Mesendoderm (in vitro differentiated cells): ENCODE results near the gene MUSK.

ENCODE experiments used
- DNase-seq: peaks from one replicate; pipeline ENCODE4 v3.0.0; 2013
- H2AK5ac ChIP-seq: 2 replicates; pipeline ENCODE4 v1.6.1; 2013; ENCODE audit warnings: low read length, inconsistent platforms
- H2BK120ac ChIP-seq: 2 replicates; pipeline ENCODE4 v1.6.1; 2013; ENCODE audit warnings: low read depth, mild to moderate bottlenecking, low read length, moderate library complexity, mixed read lengths
- H2BK15ac ChIP-seq: replicated peaks from 2 replicates; pipeline ENCODE4 v1.6.1; 2013; ENCODE audit warnings: low read depth, mild to moderate bottlenecking, moderate library complexity
- H2BK5ac ChIP-seq: 2 replicates; pipeline ENCODE4 v1.6.1; 2013; ENCODE audit warnings: low read length, inconsistent platforms
- H3K18ac ChIP-seq: 2 replicates; pipeline ENCODE4 v1.6.1; 2013; ENCODE audit warnings: mild to moderate bottlenecking, low read length, mixed read lengths
- H3K23ac ChIP-seq: one replicate; pipeline ENCODE4 v1.6.1; 2013; ENCODE audit warnings: low read length
- H3K27ac ChIP-seq: 2 replicates; pipeline ENCODE4 v1.5.1; 2013; ENCODE audit warnings: low read depth, mild to moderate bottlenecking, inconsistent platforms, low read length, moderate library complexity
- H3K27me3 ChIP-seq: 2 replicates; pipeline ENCODE4 v1.6.1; 2013; ENCODE audit warnings: low read length, control low read depth, mild to moderate bottlenecking, inconsistent platforms; ENCODE audit not compliant: insufficient read depth, poor library complexity
- H3K36me3 ChIP-seq: 2 replicates; pipeline ENCODE4 v1.6.1; 2013; ENCODE audit warnings: low read length, inconsistent platforms; ENCODE audit not compliant: control insufficient read depth, insufficient read depth
- H3K4ac ChIP-seq: one replicate; pipeline ENCODE4 v1.6.1; 2013; ENCODE audit warnings: low read depth, mild to moderate bottlenecking, low read length, moderate library complexity
- H3K4me1 ChIP-seq: 2 replicates; pipeline ENCODE4 v1.6.1; 2013; ENCODE audit warnings: low read depth, low read length, inconsistent platforms; ENCODE audit not compliant: control insufficient read depth
- H3K4me2 ChIP-seq: 2 replicates; pipeline ENCODE4 v1.6.1; 2013; ENCODE audit warnings: low read length
- H3K4me3 ChIP-seq: 2 replicates; pipeline ENCODE4 v1.5.1; 2013; ENCODE audit warnings: mild to moderate bottlenecking, low read length
- H3K56ac ChIP-seq: one replicate; pipeline ENCODE4 v1.6.1; 2013; ENCODE audit warnings: low read length
- H3K79me1 ChIP-seq: 2 replicates; pipeline ENCODE4 v1.6.1; 2013; ENCODE audit warnings: low read length, inconsistent platforms
- H3K79me2 ChIP-seq: 2 replicates; pipeline ENCODE4 v1.6.1; 2013; ENCODE audit warnings: mild to moderate bottlenecking, low read length; ENCODE audit not compliant: control insufficient read depth, insufficient read depth
- H3K9ac ChIP-seq: 2 replicates; pipeline ENCODE4 v1.6.1; 2013; ENCODE audit warnings: low read length, inconsistent platforms
- H4K5ac ChIP-seq: one replicate; pipeline ENCODE4 v1.6.1; 2013; ENCODE audit warnings: low read length
- H4K8ac ChIP-seq: one replicate; pipeline ENCODE4 v1.6.1; 2013; ENCODE audit warnings: low read depth, mild to moderate bottlenecking, control low read depth, low read length, moderate library complexity
- WGBS: extraction: QIAGEN DNeasy Blood & Tissue Kit; methylation state at CpG from one replicate; pipeline ENCODE4 v1.1.7; 2013; ENCODE audit warnings: low lambda C conversion rate, missing lambda C conversion rate; ENCODE audit not compliant: insufficient coverage; ENCODE audit errors: extremely low coverage; 5-methylcytosine and 5-hydroxymethylcytosine counted together

The MUSK gene

GRCh38 chr9:110650261-110650660, 18.3 kb upstream of the MUSK start:
- no peak for DNase-seq
- no peak overlapping the region for H4K5ac ChIP-seq
- H3K27me3 ChIP-seq, result no peaks in the 10 kb centered on the region
- no peak overlapping the region for H3K18ac ChIP-seq
- no peak overlapping the region for H3K4ac ChIP-seq
- H3K56ac ChIP-seq, result no peak overlapping the region
- H3K79me2 ChIP-seq, result no peaks in the 10 kb centered on the region
- no CpG with 5 or more reads among the region's 3 CpGs for WGBS
- no peak overlapping the region for H2BK120ac ChIP-seq
- no peak overlapping the region for H2BK15ac ChIP-seq
- no peak overlapping the region for H3K27ac ChIP-seq
- no peak overlapping the region for H4K8ac ChIP-seq
- no peak overlapping the region for H3K23ac ChIP-seq
- no peaks in the 10 kb centered on the region for H3K4me1 ChIP-seq
- no peak overlapping the region for H3K4me2 ChIP-seq
- H3K79me1 ChIP-seq, result no peaks in the 10 kb centered on the region
- no peak overlapping the region for H2AK5ac ChIP-seq
- no peaks in the 10 kb centered on the region for H3K36me3 ChIP-seq
- no peak overlapping the region for H3K4me3 ChIP-seq
- no peak overlapping the region for H2BK5ac ChIP-seq
- H3K9ac ChIP-seq, result no peak overlapping the region

GRCh38 chr9:110650991-110651411, 17.6 kb upstream of the MUSK start:
- Histone ChIP-seq H3K27ac (no peak overlapping the region), H3K9ac (no peak overlapping the region), H3K56ac (no peak overlapping the region), H3K79me1 (no peaks in the 10 kb centered on the region), H3K36me3 (no peaks in the 10 kb centered on the region), H4K5ac (no peak overlapping the region), H3K79me2 (no peaks in the 10 kb centered on the region), H3K4me2 (no peak overlapping the region), H3K27me3 (no peaks in the 10 kb centered on the region), H3K18ac (no peak overlapping the region), H2BK5ac (no peak overlapping the region), H3K4me3 (no peak overlapping the region), H2BK120ac (no peak overlapping the region), H2AK5ac (no peak overlapping the region), H4K8ac (no peak overlapping the region), H2BK15ac (no peak overlapping the region), H3K4me1 (no peaks in the 10 kb centered on the region), H3K4ac (no peak overlapping the region), H3K23ac (no peak overlapping the region)
- no peak for DNase-seq
- WGBS, result no CpG with 5 or more reads among the region's 6 CpGs

- no peak for DNase-seq
- no peak overlapping the region for H2BK15ac ChIP-seq
- no peak overlapping the region for H2BK5ac ChIP-seq
- no peak overlapping the region for H3K56ac ChIP-seq
- no peak overlapping the region for H3K4me3 ChIP-seq
- H3K36me3 ChIP-seq, result no peaks in the 10 kb centered on the region
- H2BK120ac ChIP-seq, result no peak overlapping the region
- no CpG with 5 or more reads among the region's 6 CpGs for WGBS
- no peak overlapping the region for H3K4me2 ChIP-seq
- H3K18ac ChIP-seq, result no peak overlapping the region
- H3K23ac ChIP-seq, result no peak overlapping the region
- no peak overlapping the region for H3K27ac ChIP-seq
- no peak overlapping the region for H4K8ac ChIP-seq
- no peak overlapping the region for H2AK5ac ChIP-seq
- no peak overlapping the region for H4K5ac ChIP-seq
- no peaks in the 10 kb centered on the region for H3K79me2 ChIP-seq
- H3K79me1 ChIP-seq, result no peaks in the 10 kb centered on the region
- H3K4me1 ChIP-seq, result no peaks in the 10 kb centered on the region
- no peaks in the 10 kb centered on the region for H3K27me3 ChIP-seq
- H3K4ac ChIP-seq, result no peak overlapping the region
- H3K9ac ChIP-seq, result no peak overlapping the region
These were observed 12.6 kb upstream of the MUSK start for GRCh38 chr9:110655754-110656641.

- H3K4me1 ChIP-seq, result no peaks in the 10 kb centered on the region
- no peaks in the 10 kb centered on the region for H3K36me3 ChIP-seq
- no peak for DNase-seq
- no peak overlapping the region for H3K4me3 ChIP-seq
- no peaks in the 10 kb centered on the region for H3K27me3 ChIP-seq
- H2BK5ac ChIP-seq, result no peak overlapping the region
- H2AK5ac ChIP-seq, result no peak overlapping the region
- H3K4ac ChIP-seq, result no peak overlapping the region
- H3K79me1 ChIP-seq, result no peaks in the 10 kb centered on the region
- no peak overlapping the region for H3K27ac ChIP-seq
- no peak overlapping the region for H3K18ac ChIP-seq
- H2BK120ac ChIP-seq, result no peak overlapping the region
- no CpG with 5 or more reads among the region's 2 CpGs for WGBS
- H3K4me2 ChIP-seq, result no peak overlapping the region
- H3K56ac ChIP-seq, result no peak overlapping the region
- H4K8ac ChIP-seq, result no peak overlapping the region
- H3K79me2 ChIP-seq, result no peaks in the 10 kb centered on the region
- H3K23ac ChIP-seq, result no peak overlapping the region
- H3K9ac ChIP-seq, result no peak overlapping the region
- H4K5ac ChIP-seq, result no peak overlapping the region
- H2BK15ac ChIP-seq, result no peak overlapping the region
These were observed 8.6 kb upstream of the MUSK start for GRCh38 chr9:110659891-110660541.

- Histone ChIP-seq H4K8ac (no peak overlapping the region), H3K79me1 (no peaks in the 10 kb centered on the region), H3K4me3 (no peak overlapping the region), H3K36me3 (no peaks in the 10 kb centered on the region), H3K4me2 (no peak overlapping the region), H3K27ac (no peak overlapping the region), H3K4me1 (no peaks in the 10 kb centered on the region), H3K27me3 (no peaks in the 10 kb centered on the region), H3K4ac (no peak overlapping the region), H2BK120ac (no peak overlapping the region), H2AK5ac (no peak overlapping the region), H3K18ac (no peak overlapping the region), H2BK5ac (no peak overlapping the region), H3K9ac (no peak overlapping the region), H4K5ac (no peak overlapping the region), H2BK15ac (no peak overlapping the region), H3K79me2 (no peaks in the 10 kb centered on the region), H3K23ac (no peak overlapping the region), H3K56ac (no peak overlapping the region)
- WGBS, result no CpG with 5 or more reads among the region's 5 CpGs
- no peak for DNase-seq
These were observed 842 bp downstream of the MUSK start for GRCh38 chr9:110669433-110669832.
